ENCODE data around the gene CXCR5.

The CXCR5 gene

DNA sequence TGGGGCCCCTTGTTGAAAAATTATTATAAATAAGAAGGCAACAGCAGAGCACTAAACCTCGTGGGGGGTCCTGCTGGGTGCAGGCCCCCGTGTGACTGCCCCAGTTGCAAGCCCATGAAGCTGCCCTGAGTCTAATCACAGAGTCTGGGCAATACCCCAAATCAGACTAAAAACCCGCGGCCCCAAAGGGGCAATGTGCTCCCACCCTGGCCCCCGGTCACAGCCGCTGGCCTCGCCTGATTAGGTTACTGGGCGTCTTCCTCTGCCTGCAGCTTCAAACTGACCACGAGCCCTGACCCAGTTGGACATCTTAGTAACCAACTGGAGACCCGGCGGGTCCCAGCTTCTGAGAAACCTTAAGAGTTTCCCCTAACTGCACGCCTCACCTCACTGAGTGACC lies 1.6 kb downstream of the CXCR5 start:
- POLR2A ChIA-PET, result no interaction called here
- no peaks in the 10 kb centered on the region for H3K9me3 ChIP-seq (ENCODE audit: control insufficient read depth, insufficient read depth, low read depth, low read length)
- H3K36me3 ChIP-seq (ENCODE audit: control insufficient read depth in 2 of 2, insufficient read depth in 1 of 2, low read length in 2 of 2), result no peaks in the 10 kb centered on the region
- no peaks in the 10 kb centered on the region for H3K4me1 ChIP-seq (ENCODE audit: control insufficient read depth, insufficient read depth, low read length)
- CTCF ChIA-PET, result no interaction called here
- H3K27ac ChIP-seq (ENCODE audit: extremely low read depth, low read depth, low read length), result no peak overlapping the region
- no peak overlapping the region for H3K4me3 ChIP-seq (ENCODE audit: low read depth, low read length)
- no peak for TF ChIP-seq ZBTB48 (tag by site-specific recombination; IDR thresholded peaks at IDR 0.05)
- TF ChIP-seq ZNF830 (tag by site-specific recombination; IDR thresholded peaks at IDR 0.05; ENCODE audit: low read depth), result no peak
- no peak for TF ChIP-seq PBX3 (CRISPR knock-in tag; IDR thresholded peaks at IDR 0.05)
- TF ChIP-seq ZNF701 (tag by site-specific recombination; IDR thresholded peaks at IDR 0.05), result no peak
- TF ChIP-seq ZNF16 (tag by site-specific recombination; IDR thresholded peaks at IDR 0.05; ENCODE audit: low read depth), result no peak
- no peak for TF ChIP-seq ZNF555 (tag by site-specific recombination; conservative IDR thresholded peaks at IDR 0.05)
- no peak for TF ChIP-seq KLF7 (tag by site-specific recombination; IDR thresholded peaks at IDR 0.05; ENCODE audit: borderline replicate concordance)
- TF ChIP-seq ZNF114 (tag by site-specific recombination; IDR thresholded peaks at IDR 0.05), result no peak

GRCh38 chr11:118885831-118886565 lies 2.3 kb downstream of the CXCR5 start:
- Histone ChIP-seq H3K27ac (ENCODE audit: extremely low read depth, low read depth, low read length) (no peak overlapping the region), H3K4me3 (ENCODE audit: low read depth, low read length) (no peak overlapping the region), H3K4me1 (ENCODE audit: control insufficient read depth, insufficient read depth, low read length) (no peaks in the 10 kb centered on the region), H3K9me3 (ENCODE audit: control insufficient read depth, insufficient read depth, low read depth, low read length) (no peaks in the 10 kb centered on the region), H3K36me3 (ENCODE audit: control insufficient read depth in 2 of 2, insufficient read depth in 1 of 2, low read length in 2 of 2) (no peaks in the 10 kb centered on the region)
- no peak for TF ChIP-seq ZNF629 (tag by site-specific recombination; IDR thresholded peaks at IDR 0.05)
- POLR2A ChIA-PET, result interaction anchor here (0.7 kb wide), 1 partner anchor 30 kb away, joined by 4 read pairs; no protein-coding TSS in a partner anchor
- CTCF ChIA-PET, result interaction anchor here (0.8 kb wide), 1 partner anchor 71 kb away, joined by 3 read pairs; the partner anchor contains the start of gene UPK2

DNA sequence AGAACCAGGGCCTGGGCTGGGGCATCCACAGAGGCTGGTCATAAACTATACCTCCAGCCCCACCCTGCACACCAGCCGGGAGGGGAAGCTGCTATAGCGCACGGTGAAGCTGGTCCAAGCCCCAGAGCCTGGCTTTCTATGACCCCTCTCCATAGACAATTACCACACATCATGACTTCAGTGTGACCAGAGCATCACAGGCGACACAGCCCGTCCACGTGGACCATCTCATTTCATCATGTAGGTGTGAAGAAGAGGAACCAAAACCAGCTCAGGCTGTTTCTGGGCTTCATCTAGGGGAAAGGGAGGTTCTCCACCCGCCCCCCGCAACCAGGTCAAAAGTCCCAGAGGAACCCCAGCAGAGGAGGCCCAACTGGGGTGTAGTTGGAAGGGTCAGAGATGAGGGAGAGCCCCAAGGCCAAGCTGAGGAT lies 3.0 kb downstream of the CXCR5 start:
- ChIA-PET CTCF (interaction anchor here (0.7 kb wide), 2 partner anchors 21 to 43 kb away, joined by 3 read pairs; no protein-coding TSS in a partner anchor), POLR2A (no interaction called here)
- no peaks in the 10 kb centered on the region for H3K4me1 ChIP-seq (ENCODE audit: control insufficient read depth, insufficient read depth, low read length)
- H3K27ac ChIP-seq (ENCODE audit: extremely low read depth, low read depth, low read length), result no peak overlapping the region
- no peaks in the 10 kb centered on the region for H3K9me3 ChIP-seq (ENCODE audit: control insufficient read depth, insufficient read depth, low read depth, low read length)
- TF ChIP-seq ZNF626 (tag by site-specific recombination; IDR thresholded peaks at IDR 0.05) (no peak), ZFP37 (tag by site-specific recombination; IDR thresholded peaks at IDR 0.05) (no peak), ZNF501 (tag by site-specific recombination; IDR thresholded peaks at IDR 0.05) (no peak), ZSCAN30 (tag by site-specific recombination; IDR thresholded peaks at IDR 0.05) (no peak), MEIS1 (CRISPR knock-in tag; IDR thresholded peaks at IDR 0.05; ENCODE audit: borderline replicate concordance) (no peak), ZNF202 (tag by site-specific recombination; IDR thresholded peaks at IDR 0.05; ENCODE audit: borderline replicate concordance) (no peak), ZNF513 (tag by site-specific recombination; IDR thresholded peaks at IDR 0.05) (no peak), KLF17 (tag by site-specific recombination; IDR thresholded peaks at IDR 0.05) (no peak), PRDM4 (tag by site-specific recombination; IDR thresholded peaks at IDR 0.05) (no peak)
- no peaks in the 10 kb centered on the region for H3K36me3 ChIP-seq (ENCODE audit: control insufficient read depth in 2 of 2, insufficient read depth in 1 of 2, low read length in 2 of 2)
- H3K4me3 ChIP-seq (ENCODE audit: low read depth, low read length), result no peak overlapping the region
